ENCODE results near the gene NOS1.
"Not testable (repeated sequence)": the region's sequence is repeated elsewhere in the genome, so short reads cannot be mapped to it uniquely, and the experiment has no call there.

The NOS1 gene

GRCh38 chr12:117402363-117402762 is 40.9 kb upstream of the NOS1 start:
- in situ Hi-C loops (cut with MboI; ENCODE audit: low pct_unique_long_range_greater_than_20kb, low sequenced_read_pairs, unreplicated experiment), result no loop called here
- no peak for DNase-seq (ENCODE audit: low spot score)
- TF ChIP-seq CTCF (IDR thresholded peaks at IDR 0.05; ENCODE audit: extremely low read depth, insufficient read depth, missing control alignments), result no peak

- DNase-seq (ENCODE audit: low spot score), result no peak
- in situ Hi-C loops (cut with MboI; ENCODE audit: low pct_unique_long_range_greater_than_20kb, low sequenced_read_pairs, unreplicated experiment), result no loop called here
- TF ChIP-seq CTCF (IDR thresholded peaks at IDR 0.05; ENCODE audit: extremely low read depth, insufficient read depth, missing control alignments), result no peak
Observed at GRCh38 chr12:117400912-117401311, 39.5 kb upstream of the NOS1 start.

GRCh38 chr12:117398482-117398881 is 37.1 kb upstream of the NOS1 start:
- in situ Hi-C loops (cut with MboI; ENCODE audit: low pct_unique_long_range_greater_than_20kb, low sequenced_read_pairs, unreplicated experiment), result loop anchor here (25.0 kb wide), 2 partner anchors 189 to 414 kb away; no protein-coding TSS in a partner anchor

GRCh38 chr12:117395766-117396165 is 34.3 kb upstream of the NOS1 start:
- TF ChIP-seq CTCF (IDR thresholded peaks at IDR 0.05; ENCODE audit: extremely low read depth, insufficient read depth, missing control alignments), result no peak
- in situ Hi-C loops (cut with MboI; ENCODE audit: low pct_unique_long_range_greater_than_20kb, low sequenced_read_pairs, unreplicated experiment), result loop anchor here (25.0 kb wide), 2 partner anchors 192 to 417 kb away; no protein-coding TSS in a partner anchor
- DNase-seq (ENCODE audit: low spot score), result no peak

More at GRCh38 chr12:117398482-117398881, 37.1 kb upstream of the NOS1 start:
- not testable (repeated sequence) for DNase-seq (ENCODE audit: low spot score)

GRCh38 chr12:117394491-117394890 is 33.1 kb upstream of the NOS1 start:
- in situ Hi-C loops (cut with MboI; ENCODE audit: low pct_unique_long_range_greater_than_20kb, low sequenced_read_pairs, unreplicated experiment), result loop anchor here (25.0 kb wide), 2 partner anchors 193 to 418 kb away; no protein-coding TSS in a partner anchor
- no peak for TF ChIP-seq CTCF (IDR thresholded peaks at IDR 0.05; ENCODE audit: extremely low read depth, insufficient read depth, missing control alignments)
- no peak for DNase-seq (ENCODE audit: low spot score)

- in situ Hi-C loops (cut with MboI; ENCODE audit: low pct_unique_long_range_greater_than_20kb, low sequenced_read_pairs, unreplicated experiment), result loop anchor here (25.0 kb wide), 2 partner anchors 194 to 419 kb away; no protein-coding TSS in a partner anchor
- no peak for TF ChIP-seq CTCF (IDR thresholded peaks at IDR 0.05; ENCODE audit: extremely low read depth, insufficient read depth, missing control alignments)
Observed at GRCh38 chr12:117393656-117394055, 32.2 kb upstream of the NOS1 start.

GRCh38 chr12:117390866-117391265 is 29.4 kb upstream of the NOS1 start:
- TF ChIP-seq CTCF (IDR thresholded peaks at IDR 0.05; ENCODE audit: extremely low read depth, insufficient read depth, missing control alignments), result no peak
- DNase-seq (ENCODE audit: low spot score), result no peak
- in situ Hi-C loops (cut with MboI; ENCODE audit: low pct_unique_long_range_greater_than_20kb, low sequenced_read_pairs, unreplicated experiment), result loop anchor here (25.0 kb wide), 2 partner anchors 196 to 421 kb away; no protein-coding TSS in a partner anchor

More at GRCh38 chr12:117393656-117394055, 32.2 kb upstream of the NOS1 start:
- no peak for DNase-seq (ENCODE audit: low spot score)
